HepG2 (cell line): ENCODE measurements around the gene WDR27. TPM values are rescaled to one million over a fixed set of nuclear protein-coding genes. Genes with fewer than 3 reads are reported as not detected.

Source experiments
- ARID4A ChIP-seq: sonication (generic); formaldehyde crosslinking; IDR thresholded peaks from 2 replicates; pipeline ENCODE4 v1.5.0; 2020; ENCODE audit warnings: mild to moderate bottlenecking, missing genetic modification reagents, borderline replicate concordance
- ARNTL ChIP-seq: sonication (generic); formaldehyde crosslinking; IDR thresholded peaks from 2 replicates; pipeline ENCODE4 v1.4.0; 2020; ENCODE audit warnings: mild to moderate bottlenecking, missing genetic modification reagents
- FOXK2 ChIP-seq: fragments of 450-650 bp; IDR thresholded peaks from 2 replicates; pipeline ENCODE4 v1.6.1; 2016
- NCOR1 ChIP-seq: fragments of 200-600 bp; sonication (generic); IDR thresholded peaks from 2 replicates; pipeline ENCODE4 v1.7.0; 2017; ENCODE audit warnings: antibody characterized with exemption, low read length, borderline replicate concordance
- PLRG1 ChIP-seq: fragments of 450-650 bp; conservative IDR thresholded peaks from 2 replicates; pipeline ENCODE4 v1.6.1; 2016
- RAD21 ChIP-seq: fragments of 450-650 bp; formaldehyde crosslinking; IDR thresholded peaks from 2 replicates; pipeline ENCODE4 v1.5.0; 2020; ENCODE audit warnings: mild to moderate bottlenecking
- RFX5 ChIP-seq: IDR thresholded peaks from 2 replicates; pipeline ENCODE4 v1.6.1; 2011; ENCODE audit warnings: low read depth, low read length, improper control_type of control experiment
- WIZ ChIP-seq: sonication (generic); formaldehyde crosslinking; IDR thresholded peaks from 2 replicates; pipeline ENCODE4 v1.5.1; 2020; ENCODE audit warnings: mild to moderate bottlenecking, missing genetic modification reagents
- ZHX1 ChIP-seq: sonication (generic); formaldehyde crosslinking; IDR thresholded peaks from 2 replicates; pipeline ENCODE4 v1.8.1; 2022; ENCODE audit warnings: low read depth, mild to moderate bottlenecking, missing genetic modification reagents
- ZMYM2 ChIP-seq: sonication (generic); formaldehyde crosslinking; IDR thresholded peaks from 2 replicates; pipeline ENCODE4 v1.8.0; 2022; ENCODE audit warnings: mild to moderate bottlenecking, missing genetic modification reagents
- ZNF232 ChIP-seq: sonication (generic); formaldehyde crosslinking; IDR thresholded peaks from 2 replicates; pipeline ENCODE4 v1.4.0; 2020; ENCODE audit warnings: missing genetic modification reagents, borderline replicate concordance
- ZNF329 ChIP-seq: sonication (generic); formaldehyde crosslinking; IDR thresholded peaks from 2 replicates; pipeline ENCODE4 v1.9.0; 2021; ENCODE audit warnings: low read depth, mild to moderate bottlenecking, missing genetic modification reagents
- ZNF512 ChIP-seq: sonication (generic); formaldehyde crosslinking; IDR thresholded peaks from 2 replicates; pipeline ENCODE4 v1.4.0; 2020; ENCODE audit warnings: mild to moderate bottlenecking, missing genetic modification reagents
- ZNF577 ChIP-seq: sonication (generic); formaldehyde crosslinking; IDR thresholded peaks from 2 replicates; pipeline ENCODE4 v1.4.0; 2020; ENCODE audit warnings: mild to moderate bottlenecking, low read depth, missing genetic modification reagents, borderline replicate concordance
- ZNF598 ChIP-seq: sonication (generic); formaldehyde crosslinking; IDR thresholded peaks from 2 replicates; pipeline ENCODE4 v1.5.1; 2020; ENCODE audit warnings: mild to moderate bottlenecking, missing genetic modification reagents, borderline replicate concordance
- ZNF703 ChIP-seq: sonication (generic); formaldehyde crosslinking; IDR thresholded peaks from 2 replicates; pipeline ENCODE4 v1.5.1; 2020; ENCODE audit warnings: missing genetic modification reagents, mild to moderate bottlenecking, moderate library complexity, borderline replicate concordance
- ZNF746 ChIP-seq: sonication (generic); formaldehyde crosslinking; IDR thresholded peaks from 2 replicates; pipeline ENCODE4 v1.8.0; 2022; ENCODE audit warnings: mild to moderate bottlenecking, missing genetic modification reagents
- ZSCAN31 ChIP-seq: sonication (generic); formaldehyde crosslinking; IDR thresholded peaks from 2 replicates; pipeline ENCODE4 v1.5.0; 2020; ENCODE audit warnings: low read depth, mild to moderate bottlenecking, missing genetic modification reagents
- polyA plus RNA-seq, 8 experiments: library from polyadenylated mRNA; depleted of rRNA in 3 of 8; stranded (reverse) in 7 of 8; unstranded in 1 of 8; fragments of >200 nt; fragmentation: Illumina TruSeq in 4 of 8; extraction: Trizol in 4 of 8; gene quantifications; 2 replicates each; pipeline versions ENCODE4 v1.2.1 to v1.2.3, GENCODE V29; 2011 to 2016; ENCODE audit warnings: low read depth in 4 of 8, missing spikeins in 1 of 8, mixed read lengths in 1 of 8; ENCODE audit not compliant: insufficient read depth in 1 of 8
- total RNA-seq, 5 experiments: library from RNA; depleted of rRNA; stranded (reverse); fragments of >200 nt; fragmentation: Illumina TruSeq; extraction: Trizol; gene quantifications; 2 replicates each; pipeline ENCODE4 v1.2.3, GENCODE V29; 2016; ENCODE audit warnings: low read depth in 1 of 5
- TF ChIP-seq, protein P1 (sequence below): sonication (generic); formaldehyde crosslinking; IDR thresholded peaks from 2 replicates; pipeline ENCODE4 v1.4.0; 2020; ENCODE audit warnings: missing genetic modification reagents

WDR27 gene
- total and polyA plus RNA-seq, 2 of the 13 experiments (the other 11 are each of a cell fraction or from before 2014, with no cell fraction given) = 34.1 to 80.3 TPM

DNA sequence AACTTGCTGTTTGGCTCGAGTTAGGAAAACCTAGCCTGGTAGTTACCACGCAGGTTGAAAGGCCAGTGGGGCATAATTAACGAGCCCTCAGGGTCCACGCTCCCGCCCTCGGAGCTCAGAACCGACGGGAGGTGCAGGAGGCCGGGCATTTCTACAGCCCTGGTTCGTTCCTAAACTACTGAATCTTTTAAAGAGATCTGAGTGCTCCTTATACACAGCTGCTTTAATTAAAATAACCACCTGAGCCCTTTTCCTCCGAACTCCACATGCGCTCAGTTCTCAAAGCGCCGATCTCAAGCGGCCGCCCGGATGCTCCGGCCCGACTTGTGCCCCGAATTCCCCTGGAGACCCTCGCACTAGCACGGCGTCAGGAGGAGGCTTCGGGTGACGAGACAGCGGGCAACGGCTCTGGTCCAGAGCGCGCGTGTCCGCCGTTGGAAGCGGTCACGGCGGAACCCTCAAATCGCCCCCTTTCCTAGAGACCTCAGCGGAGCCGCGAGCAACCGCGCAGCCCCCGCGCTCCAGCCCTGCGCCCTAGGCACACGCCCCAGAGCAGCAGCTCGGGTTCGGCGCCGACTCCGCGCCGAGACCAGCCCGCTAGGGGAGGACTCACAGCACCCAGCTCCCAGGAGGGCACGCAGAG lies 397 bp downstream of the WDR27 start (continued):
- TF ChIP-seq ARID4A (no peak; the same call in 1 of the 2 replicates), ZNF232 (no peak; the same call in 1 of the 2 replicates), NCOR1 (no peak), ZNF329 (CRISPR knock-in tag) (peak; percentile 35; the same call in 1 of the 2 replicates), WIZ (CRISPR knock-in tag) (no peak), ZSCAN31 (CRISPR knock-in tag) (no peak; the same call in none of the 2 replicates), ZNF577 (CRISPR knock-in tag) (no peak), ARNTL (CRISPR knock-in tag) (no peak; the same call in 1 of the 2 replicates), ZNF703 (CRISPR knock-in tag) (0 out of 2 replicates have a peak, but pooled peaks have one; percentile 23), ZNF598 (CRISPR knock-in tag) (peak; percentile 90; the same call in 1 of the 2 replicates), ZMYM2 (peak; percentile 43; the same call in 1 of the 2 replicates), RFX5 (no peak), RAD21 (0 out of 2 replicates have a peak, but pooled peaks have one; percentile 3), ZNF746 (no peak; the same call in 1 of the 2 replicates), PLRG1 (no peak), ZNF512 (CRISPR knock-in tag) (no peak), FOXK2 (no peak), ZHX1 (CRISPR knock-in tag) (no peak)
- TF ChIP-seq, protein P1, sequence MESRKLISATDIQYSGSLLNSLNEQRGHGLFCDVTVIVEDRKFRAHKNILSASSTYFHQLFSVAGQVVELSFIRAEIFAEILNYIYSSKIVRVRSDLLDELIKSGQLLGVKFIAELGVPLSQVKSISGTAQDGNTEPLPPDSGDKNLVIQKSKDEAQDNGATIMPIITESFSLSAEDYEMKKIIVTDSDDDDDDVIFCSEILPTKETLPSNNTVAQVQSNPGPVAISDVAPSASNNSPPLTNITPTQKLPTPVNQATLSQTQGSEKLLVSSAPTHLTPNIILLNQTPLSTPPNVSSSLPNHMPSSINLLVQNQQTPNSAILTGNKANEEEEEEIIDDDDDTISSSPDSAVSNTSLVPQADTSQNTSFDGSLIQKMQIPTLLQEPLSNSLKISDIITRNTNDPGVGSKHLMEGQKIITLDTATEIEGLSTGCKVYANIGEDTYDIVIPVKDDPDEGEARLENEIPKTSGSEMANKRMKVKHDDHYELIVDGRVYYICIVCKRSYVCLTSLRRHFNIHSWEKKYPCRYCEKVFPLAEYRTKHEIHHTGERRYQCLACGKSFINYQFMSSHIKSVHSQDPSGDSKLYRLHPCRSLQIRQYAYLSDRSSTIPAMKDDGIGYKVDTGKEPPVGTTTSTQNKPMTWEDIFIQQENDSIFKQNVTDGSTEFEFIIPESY (CRISPR knock-in tag) = no peak
